Stomach (tissue), 4 donors: Measurements from ENCODE around the gene PNLIP.

Source experiments
- POLR2AphosphoS5 ChIP-seq, 3 donors: sonication (generic); formaldehyde crosslinking; IDR thresholded peaks; one replicate each; pipeline ENCODE4 v1.6.1; 2016; ENCODE audit warnings: antibody characterized with exemption in 3 of 3
- TF ChIP-seq, protein P1 (sequence below), 7 experiments: fragments of 450-650 bp in 4 of 7; fragments of 200-600 bp in 3 of 7; sonication (generic) in 3 of 7; IDR thresholded peaks; one replicate each; pipeline ENCODE4 v1.5.1; 2016 to 2019; ENCODE audit warnings: antibody characterized with exemption in 7 of 7, control low read depth in 2 of 7, mild to moderate bottlenecking in 1 of 7

DNA sequence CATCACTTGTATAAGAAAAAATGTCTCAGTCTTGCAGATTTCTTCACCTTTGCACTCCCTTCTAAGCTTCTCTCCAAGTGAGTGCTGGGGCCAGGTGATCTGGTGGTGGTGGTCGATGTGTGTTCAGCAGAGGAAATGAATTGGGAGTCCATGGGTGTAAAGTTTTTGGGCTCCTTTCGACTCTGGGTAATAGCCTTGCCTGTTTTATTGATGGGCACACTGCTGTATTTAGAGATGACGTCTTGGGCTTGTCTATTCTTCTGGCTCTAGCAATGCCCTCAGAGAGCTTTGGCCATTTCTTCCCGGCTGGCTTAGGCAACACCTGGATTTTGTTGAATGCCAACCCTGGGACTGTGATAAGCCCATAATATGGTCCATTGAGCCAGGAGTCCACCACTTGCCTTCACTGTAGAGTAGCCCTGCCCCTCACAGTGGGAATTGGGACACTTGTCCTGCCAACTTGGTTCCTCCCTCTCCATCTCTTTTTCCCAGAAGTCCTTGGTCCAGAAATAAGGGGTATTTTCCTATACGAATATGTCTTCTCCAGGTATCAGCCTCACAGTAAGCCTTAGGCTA is 11.7 kb downstream of the PNLIP start:
- TF ChIP-seq, protein P1, sequence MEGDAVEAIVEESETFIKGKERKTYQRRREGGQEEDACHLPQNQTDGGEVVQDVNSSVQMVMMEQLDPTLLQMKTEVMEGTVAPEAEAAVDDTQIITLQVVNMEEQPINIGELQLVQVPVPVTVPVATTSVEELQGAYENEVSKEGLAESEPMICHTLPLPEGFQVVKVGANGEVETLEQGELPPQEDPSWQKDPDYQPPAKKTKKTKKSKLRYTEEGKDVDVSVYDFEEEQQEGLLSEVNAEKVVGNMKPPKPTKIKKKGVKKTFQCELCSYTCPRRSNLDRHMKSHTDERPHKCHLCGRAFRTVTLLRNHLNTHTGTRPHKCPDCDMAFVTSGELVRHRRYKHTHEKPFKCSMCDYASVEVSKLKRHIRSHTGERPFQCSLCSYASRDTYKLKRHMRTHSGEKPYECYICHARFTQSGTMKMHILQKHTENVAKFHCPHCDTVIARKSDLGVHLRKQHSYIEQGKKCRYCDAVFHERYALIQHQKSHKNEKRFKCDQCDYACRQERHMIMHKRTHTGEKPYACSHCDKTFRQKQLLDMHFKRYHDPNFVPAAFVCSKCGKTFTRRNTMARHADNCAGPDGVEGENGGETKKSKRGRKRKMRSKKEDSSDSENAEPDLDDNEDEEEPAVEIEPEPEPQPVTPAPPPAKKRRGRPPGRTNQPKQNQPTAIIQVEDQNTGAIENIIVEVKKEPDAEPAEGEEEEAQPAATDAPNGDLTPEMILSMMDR (IDR thresholded peaks at IDR 0.05), result no peak
- TF ChIP-seq POLR2AphosphoS5 (IDR thresholded peaks at IDR 0.05), result no peak
